Skin of body (tissue), 2 donors: ENCODE results near the gene CYP2F1. TPM values are rescaled to one million over a fixed set of nuclear protein-coding genes. Genes with fewer than 3 reads are reported as not detected.

Experiments
- DNase-seq: peaks from one replicate; lab custom pipeline; 2025; lab: John Stamatoyannopoulos, UW
- total RNA-seq: library from RNA; depleted of rRNA; stranded (reverse); fragments of >200 nt; gene quantifications from one replicate; pipeline ENCODE4 v1.2.3, GENCODE V29; 2014

Gene CYP2F1
- total RNA-seq, 1 donor from 2014 or later: not detected

GRCh38 chr19:41175801-41176777, 61.9 kb downstream of the CYP2F1 start:
- DNase-seq: peak; percentile 4

Other genes starting within 250 kb of the CYP2F1 start
- gene CYP2A7, start 232.2 kb upstream of the CYP2F1 start, total RNA-seq: not detected
- gene CYP2B6, start 123.2 kb upstream of the CYP2F1 start, total RNA-seq: 0.20 TPM
- gene CYP2A13, start 26.0 kb upstream of the CYP2F1 start, total RNA-seq: 0.10 TPM
- gene CYP2S1, start 78.8 kb downstream of the CYP2F1 start, total RNA-seq: 2.5 TPM
- gene AXL, start 104.8 kb downstream of the CYP2F1 start, total RNA-seq: 36.2 TPM
- 108 TPM for gene HNRNPUL1, start 149.9 kb downstream of the CYP2F1 start, total RNA-seq
- gene CCDC97, start 195.7 kb downstream of the CYP2F1 start, total RNA-seq: 7.0 TPM
- gene TGFB1, start 239.5 kb downstream of the CYP2F1 start, total RNA-seq: 10.9 TPM
- gene B9D2, start 249.7 kb downstream of the CYP2F1 start, total RNA-seq: 0.89 TPM